Right lobe of liver (tissue), 4 donors: Measurements from ENCODE around the gene RNF145.
"Not testable (repeated sequence)": the region's sequence is repeated elsewhere in the genome, so short reads cannot be mapped to it uniquely, and the experiment has no call there.

Experiments
- CTCF ChIP-seq, 4 donors: fragments of 200-600 bp in 3 of 4; fragments of 450-650 bp in 1 of 4; IDR thresholded peaks; one replicate each; pipeline versions ENCODE4 v1.5.1 to v1.8.0; 2016 to 2022; ENCODE audit warnings: antibody characterized with exemption in 4 of 4, mild to moderate bottlenecking in 2 of 4
- POLR2A ChIP-seq: fragments of 450-650 bp; IDR thresholded peaks from one replicate; pipeline ENCODE4 v1.6.1; 2017; ENCODE audit warnings: antibody characterized with exemption, mild to moderate bottlenecking
- donor health status: DM: no; HTN: no; CAD: no.
- donor health status: DM: no; HTN: no; CAD: no.
- donor health status: DM: no; HTN: yes; CAD: no.

- TF ChIP-seq CTCF (IDR thresholded peaks at IDR 0.05); POLR2A: not testable (repeated sequence)
Observed at GRCh38 chr5:159158553-159159091, 50.7 kb downstream of the RNF145 start.
